Aorta (tissue), 5 donors: ENCODE data around the gene INO80D. TPM values are rescaled to one million over a fixed set of nuclear protein-coding genes. Genes with fewer than 3 reads are reported as not detected.
"Not testable (repeated sequence)": the region's sequence is repeated elsewhere in the genome, so short reads cannot be mapped to it uniquely, and the experiment has no call there.

Source experiments
- ATAC-seq: fragments of 200-7000 bp; cut with Tn5 transposase; one replicate; pipeline ENCODE4 v1.9.1; 2022; ENCODE audit warnings: moderate library complexity; ENCODE audit not compliant: low FRiP score
- DNase-seq, 2 donors: peaks; one replicate each; pipeline ENCODE4 v3.0.0-alpha.2; 2020
- H3K27ac ChIP-seq, 2 donors: one replicate each; pipeline ENCODE4 v1.5.1; 2013; ENCODE audit warnings: low read length in 2 of 2, mild to moderate bottlenecking in 2 of 2, moderate library complexity in 2 of 2, control low read depth in 1 of 2, inconsistent platforms in 1 of 2, low read depth in 1 of 2
- H3K27me3 ChIP-seq, 2 donors: one replicate each; pipeline ENCODE4 v1.6.1; 2013; ENCODE audit warnings: control low read depth in 1 of 2, low read length in 1 of 2, mild to moderate bottlenecking in 1 of 2, moderate library complexity in 1 of 2; ENCODE audit not compliant: insufficient read depth in 2 of 2, control insufficient read depth in 1 of 2
- H3K36me3 ChIP-seq, 2 donors: one replicate each; pipeline ENCODE4 v1.6.1; 2013; ENCODE audit warnings: control low read depth in 1 of 2, low read length in 1 of 2, mild to moderate bottlenecking in 1 of 2; ENCODE audit not compliant: insufficient read depth in 2 of 2, control insufficient read depth in 1 of 2
- H3K4me1 ChIP-seq, 2 donors: one replicate each; pipeline ENCODE4 v1.6.1; 2013; ENCODE audit warnings: low read length in 2 of 2, control low read depth in 1 of 2, mild to moderate bottlenecking in 1 of 2, moderate library complexity in 1 of 2; ENCODE audit not compliant: insufficient read depth in 2 of 2, control insufficient read depth in 1 of 2
- H3K4me3 ChIP-seq, 2 donors: one replicate each; pipeline ENCODE4 v1.5.1; 2013; ENCODE audit warnings: low read length in 2 of 2, control low read depth in 1 of 2, mild to moderate bottlenecking in 1 of 2
- H3K9me3 ChIP-seq: one replicate; pipeline ENCODE4 v1.6.1; 2013; ENCODE audit warnings: mild to moderate bottlenecking, low read length; ENCODE audit not compliant: control insufficient read depth
- WGBS, 2 donors: extraction: QIAGEN DNeasy Blood & Tissue Kit; methylation state at CpG; one replicate each; pipeline ENCODE4 v1.1.7; 2013; 5-methylcytosine and 5-hydroxymethylcytosine counted together
- intact Hi-C, 2 donors: fragments of 100-400 bp; cut with DNase I; formaldehyde crosslinking; loops; one replicate each; pipeline versions ENCODE4 v1.14.2 to v1.15.0; 2022
- long read RNA-seq, 2 donors: library from polyadenylated mRNA; unstranded; transcript quantifications; one replicate each; pipeline ENCODE4 v2.0.0, GENCODE V29; 2020 to 2021
- polyA plus RNA-seq, 2 donors: library from polyadenylated mRNA; stranded (reverse); fragments of 200-250 nt; gene quantifications; one replicate each; pipeline ENCODE4 v1.2.3, GENCODE V29; 2013
- total RNA-seq, 2 donors: library from RNA; stranded (reverse); fragmentation: NEBNext Ultra II Directional; extraction: Animal tissue kit (Norgen Biotek cat#: 25700); gene quantifications; one replicate each; pipeline ENCODE4 v1.2.1, GENCODE V29; 2021
- donor health status: healthy with polysubstance abuse.
- donor health status: Bipolar disorder and iron deficiency.
- donor health status: DM: no; HTN: no; CAD: no.
- donor health status: DM: no; HTN: no; CAD: no.
- donor health status: DM: yes; HTN: yes; CAD: no.

The INO80D gene, protein sequence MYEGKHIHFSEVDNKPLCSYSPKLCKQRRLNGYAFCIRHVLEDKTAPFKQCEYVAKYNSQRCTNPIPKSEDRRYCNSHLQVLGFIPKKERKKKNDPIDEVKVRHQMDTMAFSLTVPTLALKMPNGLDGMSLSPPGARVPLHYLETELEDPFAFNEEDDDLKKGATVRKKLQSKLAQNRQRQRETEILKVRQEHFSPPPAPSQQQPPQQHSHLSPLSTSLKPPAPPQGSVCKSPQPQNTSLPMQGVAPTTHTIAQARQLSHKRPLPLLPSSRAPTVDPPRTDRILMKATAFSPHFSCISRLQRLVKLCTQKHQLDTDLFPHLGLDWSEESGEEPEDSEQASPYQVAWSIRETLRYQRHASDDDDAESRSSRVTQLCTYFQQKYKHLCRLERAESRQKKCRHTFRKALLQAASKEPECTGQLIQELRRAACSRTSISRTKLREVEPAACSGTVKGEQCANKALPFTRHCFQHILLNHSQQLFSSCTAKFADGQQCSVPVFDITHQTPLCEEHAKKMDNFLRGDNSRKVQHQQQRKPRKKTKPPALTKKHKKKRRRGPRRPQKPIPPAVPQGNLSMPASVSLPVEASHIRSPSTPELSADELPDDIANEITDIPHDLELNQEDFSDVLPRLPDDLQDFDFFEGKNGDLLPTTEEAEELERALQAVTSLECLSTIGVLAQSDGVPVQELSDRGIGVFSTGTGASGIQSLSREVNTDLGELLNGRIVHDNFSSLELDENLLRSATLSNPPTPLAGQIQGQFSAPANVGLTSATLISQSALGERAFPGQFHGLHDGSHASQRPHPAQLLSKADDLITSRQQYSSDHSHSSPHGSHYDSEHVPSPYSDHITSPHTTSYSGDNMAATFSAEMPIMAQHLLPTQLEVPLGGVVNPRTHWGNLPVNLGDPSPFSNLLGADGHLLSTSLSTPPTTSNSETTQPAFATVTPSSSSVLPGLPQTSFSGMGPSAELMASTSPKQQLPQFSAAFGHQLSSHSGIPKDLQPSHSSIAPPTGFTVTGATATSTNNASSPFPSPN
- 10 to 100 TPM; 28.4 to 33.5 TPM for total RNA-seq
- polyA plus RNA-seq = 1 to 10 TPM in 1 of 2 donors, under 1 TPM in 1; 0.88 to 2.5 TPM
- long read RNA-seq, donor 1, partial matches to known transcripts = 8 of 25 reads
- long read RNA-seq, donor 1, other reads (novel, unspliced or antisense) = 17 of 25 reads
- long read RNA-seq, donor 2, partial matches to known transcripts = 1 of 6 reads
- long read RNA-seq, donor 2, other reads (novel, unspliced or antisense) = 5 of 6 reads

DNA sequence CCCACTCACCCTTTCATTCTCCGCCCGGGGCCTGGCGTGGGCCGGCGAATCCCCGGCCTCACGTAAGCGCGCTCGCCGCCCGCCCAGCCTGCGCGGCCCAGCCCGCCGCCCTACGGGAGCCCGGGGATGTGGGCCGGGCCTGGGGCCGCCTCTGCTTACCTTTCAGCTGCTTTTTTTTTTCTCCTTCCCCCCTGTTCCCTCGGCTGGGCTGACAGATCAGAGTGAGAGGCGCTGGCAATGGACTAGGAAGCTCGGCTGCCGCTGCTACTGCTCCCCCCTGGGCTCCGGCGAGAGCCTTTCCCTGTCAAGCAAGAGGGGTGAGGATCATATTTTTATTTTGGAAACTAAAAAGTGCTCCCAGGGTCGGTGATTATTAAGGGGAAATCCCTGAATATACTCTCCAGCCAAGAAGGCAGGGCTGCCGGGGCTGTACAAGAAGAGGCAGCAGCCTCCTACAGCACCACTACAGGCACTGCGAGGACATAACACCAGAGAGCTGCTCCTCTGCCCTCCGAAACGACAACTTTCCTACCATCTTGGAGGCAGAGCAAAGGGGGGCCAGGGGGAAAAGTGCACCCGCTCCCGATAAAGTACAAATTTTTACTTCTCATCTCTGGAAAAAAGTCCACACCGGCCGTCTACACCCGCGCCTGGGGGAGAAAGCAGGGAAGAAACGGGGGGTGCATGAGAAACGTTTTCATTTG is at the start of gene INO80D:
Gene INO80D, minus strand, starts transcription at position 433 of the 704 bp plus-strand sequence. CDS start 23,158 bp downstream, outside the sequence.
- intact Hi-C loops = loop anchor here (2.0 to 5.0 kb wide), 2 partner anchors 71 to 73 kb away; partner anchors contain the start of genes EEF1B2 (in 2 of the 2) and NDUFS1 (in 2 of the 2)
- no peaks in the 10 kb centered on the region for H3K9me3 ChIP-seq
- H3K27ac ChIP-seq = peak within 1 kb of the TSS; percentile 53 to 100
- H3K4me3 ChIP-seq = peak within 1 kb of the TSS; percentile 97 to 98
- WGBS, 2 donors = 1% methylated on average over 38 to 39 of the region's 39 CpGs
- no peaks in the 10 kb centered on the region for H3K36me3 ChIP-seq
- H3K4me1 ChIP-seq = no peaks in the 10 kb centered on the region
- peak; percentile 93 for ATAC-seq
- no peaks in the 10 kb centered on the region for H3K27me3 ChIP-seq
- DNase-seq = peak; percentile 84 to 87

DNA sequence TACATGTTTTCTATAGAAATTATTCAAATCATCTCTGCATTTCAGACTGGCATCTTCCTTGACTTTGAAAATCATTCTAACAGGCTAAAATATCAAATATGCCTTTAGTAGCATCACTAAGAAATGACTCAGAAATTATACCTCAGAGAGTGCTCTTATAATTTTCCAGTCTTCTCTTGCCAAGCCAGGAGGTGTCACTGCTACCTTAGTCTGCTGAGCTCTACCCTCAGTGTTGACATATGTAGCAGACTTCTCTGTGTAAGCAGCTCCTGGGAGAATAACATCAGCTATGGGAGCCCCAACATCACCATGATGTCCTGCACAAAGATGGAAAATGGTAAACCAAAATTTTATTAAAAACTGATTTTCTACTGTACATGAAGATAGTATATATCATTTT is 41.7 kb upstream of the INO80D start:
- ATAC-seq (no peak), DNase-seq (no peak)
- intact Hi-C loops = no loop called here
- Histone ChIP-seq H3K4me1 (no peaks in the 10 kb centered on the region), H3K27ac (no peak overlapping the region), H3K27me3 (no peaks in the 10 kb centered on the region), H3K36me3 (peaks cover 0 to under 1% of the 10 kb centered on the region in 2 donors), H3K9me3 (no peaks in the 10 kb centered on the region), H3K4me3 (no peak overlapping the region)

DNA sequence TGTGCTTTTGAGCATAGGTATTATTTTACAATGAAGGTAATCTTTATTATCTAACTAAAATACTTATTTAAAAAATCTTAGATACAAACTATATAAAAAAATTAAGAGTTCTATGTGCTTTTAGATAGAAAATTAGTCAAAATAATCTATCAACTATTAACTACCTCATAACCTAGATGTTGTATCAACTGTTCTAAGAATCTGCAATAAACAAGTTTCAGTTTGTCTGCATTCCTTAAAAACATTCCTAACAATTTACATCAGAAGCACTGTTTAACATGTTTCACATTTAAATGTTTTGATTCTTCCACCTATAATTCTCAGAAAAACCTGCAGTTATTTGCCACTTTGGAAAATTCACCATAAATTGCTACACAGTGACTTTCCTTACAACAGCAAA is 39.9 kb upstream of the INO80D start:
- no peaks in the 10 kb centered on the region for H3K4me1 ChIP-seq
- DNase-seq (no peak), ATAC-seq (no peak)
- no peaks in the 10 kb centered on the region for H3K27me3 ChIP-seq
- H3K27ac ChIP-seq = no peak overlapping the region
- intact Hi-C loops = no loop called here
- peaks cover 0 to 2% of the 10 kb centered on the region in 2 donors for H3K36me3 ChIP-seq
- H3K4me3 ChIP-seq = no peak overlapping the region
- no peaks in the 10 kb centered on the region for H3K9me3 ChIP-seq

DNA sequence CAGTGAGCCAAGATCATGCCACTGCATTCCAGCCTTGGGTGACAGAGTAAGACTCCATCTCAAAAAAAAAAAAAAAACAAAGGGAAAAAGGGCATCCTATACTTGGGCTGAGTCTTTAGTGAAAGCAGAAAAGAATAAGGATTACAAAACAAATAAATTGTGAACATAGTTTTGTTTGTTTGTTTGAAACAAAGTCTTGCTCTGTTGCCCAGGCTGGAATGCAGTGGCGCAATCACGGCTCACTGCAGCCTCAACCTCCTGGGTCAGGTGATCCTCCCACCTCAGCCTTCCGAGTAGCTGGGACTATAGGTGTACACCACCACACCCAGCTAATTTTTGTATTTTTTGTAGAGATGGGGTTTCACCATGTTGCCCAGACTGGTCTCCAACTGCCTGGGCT is 36.6 kb upstream of the INO80D start:
- H3K9me3 ChIP-seq, intact Hi-C loops, H3K36me3 ChIP-seq, DNase-seq, H3K27me3 ChIP-seq, H3K27ac ChIP-seq, H3K4me1 ChIP-seq, ATAC-seq, H3K4me3 ChIP-seq: not testable (repeated sequence)
- 97 to 99% methylated on average over 3 of the region's 3 CpGs for WGBS, 2 donors

DNA sequence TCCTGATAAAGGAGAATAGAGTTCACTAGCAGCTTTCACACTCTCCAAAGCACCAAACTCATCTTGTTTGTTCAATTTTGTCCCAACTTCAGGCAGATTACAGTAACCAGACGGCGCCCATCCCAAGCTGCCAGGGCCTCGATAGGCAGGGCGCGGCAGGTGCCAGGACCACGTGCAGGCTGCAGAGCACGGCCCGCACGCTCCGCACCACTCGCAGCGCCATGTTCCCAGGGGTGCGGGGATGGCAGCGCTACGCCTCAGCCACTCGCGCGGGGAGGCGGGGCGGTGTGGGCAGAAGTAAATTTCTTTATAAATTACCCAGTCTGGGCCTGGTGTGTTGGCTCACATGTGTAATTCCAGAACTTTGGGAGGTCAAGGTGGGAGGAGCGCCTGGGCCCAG is 30.3 kb upstream of the INO80D start:
- 94 to 96% methylated on average over 21 of the region's 21 CpGs for WGBS, 2 donors
- Histone ChIP-seq H3K27ac (no peak overlapping the region), H3K4me1 (no peaks in the 10 kb centered on the region), H3K27me3 (no peaks in the 10 kb centered on the region), H3K9me3 (peaks cover 4% of the 10 kb centered on the region), H3K36me3 (peaks cover 7 to 9% of the 10 kb centered on the region in 2 donors), H3K4me3 (no peak overlapping the region)
- intact Hi-C loops = no loop called here
- no peak for ATAC-seq
- no peak for DNase-seq

DNA sequence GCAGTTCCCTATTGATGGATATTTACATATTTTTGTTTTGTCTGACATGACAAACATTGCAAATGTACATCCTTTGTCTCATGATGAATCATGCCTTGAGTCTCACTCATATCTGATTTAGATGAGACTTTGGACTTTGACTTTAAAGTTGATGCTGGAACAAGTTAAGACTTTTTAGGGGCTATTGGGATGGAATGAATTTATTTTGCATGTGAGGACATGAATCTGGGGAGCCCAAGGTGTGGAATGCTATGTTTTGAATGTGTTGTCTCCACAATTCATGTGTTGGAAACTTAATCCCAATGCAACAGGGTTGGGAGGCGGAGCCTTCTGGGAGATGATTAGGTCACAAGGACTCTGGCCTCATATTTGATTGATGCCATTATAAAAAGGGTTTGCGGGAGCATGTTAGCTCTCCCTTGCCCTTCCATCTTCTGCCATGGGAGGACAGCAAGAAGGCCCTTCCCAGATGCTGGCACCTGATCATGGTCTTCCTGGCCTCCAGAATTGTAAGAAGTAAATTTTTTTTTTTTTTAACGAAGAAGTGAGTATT is 29.1 kb upstream of the INO80D start:
- H3K27me3 ChIP-seq = no peaks in the 10 kb centered on the region
- H3K4me1 ChIP-seq = no peaks in the 10 kb centered on the region
- no peak overlapping the region for H3K4me3 ChIP-seq
- no peak overlapping the region for H3K27ac ChIP-seq
- H3K9me3 ChIP-seq = peaks cover 2% of the 10 kb centered on the region
- ATAC-seq (no peak), DNase-seq (no peak)
- intact Hi-C loops = no loop called here
- 97% methylated on average over 3 of the region's 3 CpGs for WGBS, 2 donors
- peaks cover 5 to 9% of the 10 kb centered on the region in 2 donors for H3K36me3 ChIP-seq

DNA sequence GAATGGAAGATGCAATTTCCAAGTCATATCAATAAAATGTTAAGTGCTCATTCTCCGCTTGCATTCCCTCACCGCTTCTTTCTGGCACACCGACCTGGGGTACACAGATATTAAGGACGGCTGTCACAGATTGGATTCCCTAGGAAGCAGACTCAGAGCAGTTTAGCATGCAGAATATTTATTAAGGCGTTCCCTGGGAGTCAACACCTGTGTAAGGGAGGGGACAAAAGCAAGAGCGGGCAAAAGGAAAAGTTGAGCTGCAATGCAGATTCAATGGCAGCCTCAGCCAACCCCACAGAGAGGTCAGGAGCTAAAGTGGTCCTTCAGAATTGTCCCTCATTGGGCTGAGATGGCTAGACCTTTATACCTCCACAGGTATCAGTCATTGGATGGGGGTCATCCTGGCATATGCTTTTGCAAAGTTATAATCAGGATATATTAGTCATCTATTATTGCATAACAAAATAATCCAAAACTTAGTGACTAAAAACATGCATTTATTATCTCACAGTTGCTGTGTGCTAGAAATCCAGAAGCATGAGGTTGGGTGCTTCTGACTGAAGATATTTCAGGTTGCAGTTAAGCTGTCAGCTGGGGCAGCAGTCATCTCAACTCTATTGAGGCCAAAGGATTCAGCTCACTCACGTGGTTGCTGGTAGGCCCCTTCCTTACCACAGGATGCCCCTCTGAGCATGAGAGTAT is 27.0 kb upstream of the INO80D start:
- Histone ChIP-seq H3K27me3 (no peaks in the 10 kb centered on the region), H3K36me3 (peaks cover 5 to 9% of the 10 kb centered on the region in 2 donors), H3K4me1 (no peaks in the 10 kb centered on the region), H3K27ac (no peak overlapping the region), H3K9me3 (peaks cover 2% of the 10 kb centered on the region), H3K4me3 (no peak overlapping the region)
- ATAC-seq (no peak), DNase-seq (no peak)
- intact Hi-C loops = no loop called here
- WGBS, 2 donors = 91% methylated on average over 7 of the region's 7 CpGs
